SH-SY5Y (cell line): ENCODE data around the gene SUN3.

Source experiments
- GATA2 ChIP-seq: IDR thresholded peaks from 2 replicates; pipeline ENCODE4 v1.6.1; 2011; ENCODE audit warnings: mild to moderate bottlenecking, low read depth, low read length
- GATA3 ChIP-seq: IDR thresholded peaks from 2 replicates; pipeline ENCODE4 v1.6.1; 2011; ENCODE audit warnings: low read depth, mild to moderate bottlenecking, low read length, moderate library complexity

Gene SUN3

GRCh38 chr7:47967123-47967522, 61.8 kb downstream of the SUN3 start:
- TF ChIP-seq GATA2 (no peak), GATA3 (no peak)

GRCh38 chr7:47965456-47965855, 63.5 kb downstream of the SUN3 start:
- no peak for TF ChIP-seq GATA3
- no peak for TF ChIP-seq GATA2

- no peak for TF ChIP-seq GATA2
- no peak for TF ChIP-seq GATA3
Observed at GRCh38 chr7:47962262-47962661, 66.6 kb downstream of the SUN3 start.

GRCh38 chr7:47957156-47957555, 71.8 kb downstream of the SUN3 start:
- TF ChIP-seq GATA3, result no peak
- no peak for TF ChIP-seq GATA2

- TF ChIP-seq GATA3 (no peak), GATA2 (no peak)
Observed at GRCh38 chr7:47956220-47956619, 72.7 kb downstream of the SUN3 start.

GRCh38 chr7:47954231-47954911, 74.5 kb downstream of the SUN3 start:
- TF ChIP-seq GATA2 (no peak), GATA3 (no peak)

- TF ChIP-seq GATA3 (no peak), GATA2 (no peak)
Observed at GRCh38 chr7:47953822-47954221, 75.1 kb downstream of the SUN3 start.

- no peak for TF ChIP-seq GATA2
- no peak for TF ChIP-seq GATA3
Observed at GRCh38 chr7:47952224-47952623, 76.7 kb downstream of the SUN3 start.

GRCh38 chr7:47951374-47951773, 77.5 kb downstream of the SUN3 start:
- no peak for TF ChIP-seq GATA3
- TF ChIP-seq GATA2, result no peak

- TF ChIP-seq GATA2, result no peak
- TF ChIP-seq GATA3, result no peak
Observed at GRCh38 chr7:47950714-47951113, 78.2 kb downstream of the SUN3 start.

GRCh38 chr7:47949703-47950102, 79.2 kb downstream of the SUN3 start:
- TF ChIP-seq GATA3, result no peak
- no peak for TF ChIP-seq GATA2

GRCh38 chr7:47948141-47948790, 80.6 kb downstream of the SUN3 start, which contains the start of gene PKD1L1:
Gene PKD1L1, minus strand, starts transcription at chr7:47948466. Its CDS starts 26 bp downstream, at chr7:47948440.
- TF ChIP-seq GATA2 (no peak), GATA3 (no peak)

- TF ChIP-seq GATA2 (no peak), GATA3 (no peak)
Observed at GRCh38 chr7:47947355-47947749, 81.6 kb downstream of the SUN3 start.

- TF ChIP-seq GATA2, result no peak
- no peak for TF ChIP-seq GATA3
Observed at GRCh38 chr7:47946581-47947354, 82.1 kb downstream of the SUN3 start.
